ENCODE measurements around the gene GLIPR2. TPM values are rescaled to one million over a fixed set of nuclear protein-coding genes. Genes with fewer than 3 reads are reported as not detected.
A peak's percentile ranks its signal among the peaks of the same experiment; 100 is the strongest.
"Not testable (repeated sequence)": the region's sequence is repeated elsewhere in the genome, so short reads cannot be mapped to it uniquely, and the experiment has no call there.

Gene GLIPR2
- polyA plus RNA-seq, 1 experiment, result 115 TPM

GRCh38 chr9:36177571-36177970, 41.0 kb downstream of the GLIPR2 start:
- POLR2A ChIA-PET, result interaction anchor here (0.6 to 0.7 kb wide), 2 partner anchors 9 to 13 kb away, joined by 4 read pairs; partner anchors contain the start of gene CLTA
- Histone ChIP-seq H3K4me3 (ENCODE audit: low read depth, low read length) (no peak overlapping the region), H3K27me3 (ENCODE audit: control insufficient read depth, insufficient read depth, low read length) (no peaks in the 10 kb centered on the region), H3K27ac (ENCODE audit: low read depth, low read length) (no peak overlapping the region), H3K9me3 (ENCODE audit: control insufficient read depth, insufficient read depth, low read length) (no peaks in the 10 kb centered on the region)
- no peak for DNase-seq (ENCODE audit: low read depth, low spot score)
- no peak for TF ChIP-seq CTCF (IDR thresholded peaks at IDR 0.05; ENCODE audit: low read depth, low read length)
- CTCF ChIA-PET, result interaction anchor here (0.6 to 1.5 kb wide), 4 partner anchors 11 to 169 kb away, joined by 3 to 8 read pairs (median 4); no protein-coding TSS in a partner anchor

GRCh38 chr9:36180243-36180642, 43.7 kb downstream of the GLIPR2 start:
- H3K27ac ChIP-seq (ENCODE audit: low read depth, low read length); H3K9me3 ChIP-seq (ENCODE audit: control insufficient read depth, insufficient read depth, low read length); POLR2A ChIA-PET; H3K4me3 ChIP-seq (ENCODE audit: low read depth, low read length); H3K27me3 ChIP-seq (ENCODE audit: control insufficient read depth, insufficient read depth, low read length); DNase-seq (ENCODE audit: low read depth, low spot score): not testable (repeated sequence)
- CTCF ChIA-PET, result interaction anchor here (1.2 kb wide), 1 partner anchor 225 kb away, joined by 3 read pairs; no protein-coding TSS in a partner anchor

GRCh38 chr9:36187414-36187813, 50.9 kb downstream of the GLIPR2 start:
- Histone ChIP-seq H3K27ac (ENCODE audit: low read depth, low read length) (peak overlapping the region; percentile 53), H3K27me3 (ENCODE audit: control insufficient read depth, insufficient read depth, low read length) (no peaks in the 10 kb centered on the region), H3K4me3 (ENCODE audit: low read depth, low read length) (no peak overlapping the region), H3K9me3 (ENCODE audit: control insufficient read depth, insufficient read depth, low read length) (no peaks in the 10 kb centered on the region)
- ChIA-PET POLR2A (interaction anchor here (0.7 kb wide), 1 partner anchor 22 kb away, joined by 5 read pairs; no protein-coding TSS in a partner anchor), CTCF (interaction anchor here (1.0 kb wide), 1 partner anchor 21 kb away, joined by 3 read pairs; no protein-coding TSS in a partner anchor)
- peak; percentile 65 for DNase-seq (ENCODE audit: low read depth, low spot score)
- no peak for TF ChIP-seq CTCF (IDR thresholded peaks at IDR 0.05; ENCODE audit: low read depth, low read length)

- CTCF ChIA-PET, result interaction anchor here (1.9 to 2.8 kb wide), 2 partner anchors 22 to 243 kb away, joined by 12 to 16 read pairs; no protein-coding TSS in a partner anchor
- POLR2A ChIA-PET, result no interaction called here
- no peak for DNase-seq (ENCODE audit: low read depth, low spot score)
- Histone ChIP-seq H3K27ac (ENCODE audit: low read depth, low read length) (no peak overlapping the region), H3K27me3 (ENCODE audit: control insufficient read depth, insufficient read depth, low read length) (no peaks in the 10 kb centered on the region), H3K9me3 (ENCODE audit: control insufficient read depth, insufficient read depth, low read length) (no peaks in the 10 kb centered on the region), H3K4me3 (ENCODE audit: low read depth, low read length) (no peak overlapping the region)
- no peak for TF ChIP-seq CTCF (IDR thresholded peaks at IDR 0.05; ENCODE audit: low read depth, low read length)
These were observed 51.7 kb downstream of the GLIPR2 start for GRCh38 chr9:36188212-36188611.

- no peaks in the 10 kb centered on the region for H3K9me3 ChIP-seq (ENCODE audit: control insufficient read depth, insufficient read depth, low read length)
- H3K27ac ChIP-seq (ENCODE audit: low read depth, low read length), result no peak overlapping the region
- ChIA-PET POLR2A (interaction anchor here (0.6 to 2.6 kb wide), 25 partner anchors 11 to 499 kb away, joined by 3 to 20 read pairs (median 5); partner anchors contain the start of genes GLIPR2, GNE and RECK), CTCF (interaction anchor here (0.6 to 2.9 kb wide), 30 partner anchors 10 to 244 kb away, joined by 3 to 17 read pairs (median 5); partner anchors contain the start of gene CCIN)
- peak overlapping the region; percentile 96 for H3K4me3 ChIP-seq (ENCODE audit: low read depth, low read length)
- no peaks in the 10 kb centered on the region for H3K27me3 ChIP-seq (ENCODE audit: control insufficient read depth, insufficient read depth, low read length)
- no peak for DNase-seq (ENCODE audit: low read depth, low spot score)
- no peak for TF ChIP-seq CTCF (IDR thresholded peaks at IDR 0.05; ENCODE audit: low read depth, low read length)
These were observed 53.4 kb downstream of the GLIPR2 start for GRCh38 chr9:36189976-36190375.

All from AG04450 (cell line).